GM08714 (cell line): ENCODE data around the gene NAT8L.

Experiments
- H3K4me3 ChIP-seq: fragments of 200-500 bp; sonication (Bioruptor generic); 2 replicates; pipeline ENCODE4 v1.5.1; 2014; ENCODE audit warnings: mild to moderate bottlenecking, low read length, inconsistent platforms
- ZNF274 ChIP-seq: IDR thresholded peaks from 2 replicates; pipeline ENCODE4 v1.6.1; 2012; ENCODE audit warnings: mild to moderate bottlenecking, low read depth, low read length

NAT8L gene

GRCh38 chr4:2073808-2074481 lies 14.8 kb downstream of the NAT8L start:
- TF ChIP-seq ZNF274: no peak
- no peak overlapping the region for H3K4me3 ChIP-seq

- H3K4me3 ChIP-seq: no peak overlapping the region
Observed at GRCh38 chr4:2074588-2074987, 15.5 kb downstream of the NAT8L start.

GRCh38 chr4:2075171-2075986 lies 16.3 kb downstream of the NAT8L start:
- TF ChIP-seq ZNF274: no peak
- no peak overlapping the region for H3K4me3 ChIP-seq

More at GRCh38 chr4:2074588-2074987, 15.5 kb downstream of the NAT8L start:
- TF ChIP-seq ZNF274: no peak

- no peak for TF ChIP-seq ZNF274
- no peak overlapping the region for H3K4me3 ChIP-seq
Observed at GRCh38 chr4:2075987-2076907, 17.1 kb downstream of the NAT8L start.

DNA sequence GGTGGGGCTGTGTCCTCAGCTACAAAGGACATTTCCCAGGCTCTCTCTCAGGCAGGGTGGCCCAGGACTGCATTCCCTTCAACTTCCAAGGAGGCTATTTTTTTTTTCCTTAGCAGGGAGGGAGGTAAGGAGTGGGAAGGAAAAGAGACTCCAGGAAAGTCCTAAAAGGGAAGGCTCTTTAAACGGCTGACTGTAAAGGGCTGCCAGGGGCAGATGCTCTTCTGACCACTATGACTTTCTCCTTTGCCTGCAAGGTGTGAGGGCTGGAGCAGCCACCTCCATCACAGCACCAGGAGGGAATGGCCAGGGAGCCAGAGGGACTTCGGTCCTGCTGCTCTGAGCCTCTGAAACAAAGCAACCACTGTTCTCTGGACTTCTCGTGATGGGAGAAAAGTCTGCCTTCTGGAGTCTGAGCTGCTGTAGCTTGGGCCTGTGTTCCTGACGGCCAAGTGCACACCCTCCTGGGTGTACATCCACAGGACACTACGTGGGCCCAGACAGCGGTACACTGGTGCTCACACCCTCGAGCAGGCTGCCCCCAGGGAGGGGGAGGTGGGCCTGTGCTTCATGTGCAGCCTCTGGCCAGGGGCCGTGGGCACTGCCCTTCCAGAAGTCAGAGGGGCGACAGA lies 17.9 kb downstream of the NAT8L start:
- H3K4me3 ChIP-seq: no peak overlapping the region
- TF ChIP-seq ZNF274: no peak

DNA sequence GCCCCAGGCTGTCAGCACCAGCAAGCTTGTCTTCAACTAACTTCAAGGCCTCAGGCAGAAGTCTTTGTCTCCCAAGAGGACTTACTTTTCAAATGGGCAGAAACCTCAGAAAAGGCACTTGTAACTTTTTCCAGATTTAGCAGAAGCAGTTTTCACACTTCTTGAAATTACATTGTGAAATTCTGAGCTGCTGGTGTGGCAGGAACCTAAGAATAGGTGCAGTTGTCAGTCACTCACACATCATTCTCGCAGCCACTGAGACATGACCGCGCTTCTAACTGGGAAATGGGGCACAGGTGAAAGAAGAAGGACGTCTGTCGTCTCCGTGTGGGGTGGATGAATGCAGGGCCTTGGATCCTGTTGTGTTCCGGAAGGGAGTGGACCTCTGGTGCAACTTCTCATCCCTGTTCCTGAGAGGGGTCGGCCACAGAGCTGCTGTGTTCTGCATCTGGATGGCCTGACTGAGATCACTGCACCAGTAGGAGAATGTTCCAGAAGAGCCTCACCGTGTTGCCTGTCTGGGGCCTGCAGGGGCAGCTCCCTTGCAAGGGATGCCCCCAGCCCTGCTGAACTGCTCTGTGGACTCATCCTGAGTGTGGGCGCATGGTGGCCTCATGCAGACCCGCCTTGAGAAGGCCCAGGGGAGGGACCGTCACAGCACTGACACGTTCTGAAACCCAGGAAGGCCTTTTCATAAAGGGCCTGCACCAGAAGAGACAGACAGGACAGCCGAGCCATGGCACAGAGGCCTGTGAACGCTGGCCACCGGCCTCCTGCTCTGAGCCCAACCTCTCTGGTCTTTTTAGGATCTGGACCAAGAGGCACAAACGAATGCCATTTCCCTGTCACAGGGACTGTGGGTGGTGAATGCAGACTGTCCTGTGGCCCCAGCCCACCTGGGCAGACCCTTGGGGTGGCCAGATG lies 18.7 kb downstream of the NAT8L start:
- no peak overlapping the region for H3K4me3 ChIP-seq
- TF ChIP-seq ZNF274: no peak

DNA sequence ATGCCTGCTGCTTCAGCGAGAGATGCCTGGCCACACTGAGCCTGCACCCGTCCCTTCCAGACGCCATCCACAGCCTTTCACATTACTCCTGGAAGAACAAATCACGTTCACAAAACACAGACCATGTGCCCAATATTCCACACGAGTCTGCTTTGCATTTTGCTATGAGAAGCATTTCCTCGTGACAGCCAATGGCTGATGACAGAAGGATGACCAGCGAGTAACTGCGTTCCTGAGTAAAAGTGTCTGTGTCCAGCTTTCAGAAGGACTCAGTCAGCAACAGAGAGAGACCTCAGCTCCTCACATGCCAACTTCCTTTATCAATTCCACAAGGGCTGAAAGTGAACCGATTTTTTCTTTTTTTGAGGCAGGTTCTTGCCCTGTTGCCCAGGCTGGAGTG lies 19.5 kb downstream of the NAT8L start:
- H3K4me3 ChIP-seq: no peak overlapping the region
- TF ChIP-seq ZNF274: no peak

- TF ChIP-seq ZNF274: no peak
- H3K4me3 ChIP-seq: no peak overlapping the region
Observed at GRCh38 chr4:2079006-2079405, 19.9 kb downstream of the NAT8L start.

DNA sequence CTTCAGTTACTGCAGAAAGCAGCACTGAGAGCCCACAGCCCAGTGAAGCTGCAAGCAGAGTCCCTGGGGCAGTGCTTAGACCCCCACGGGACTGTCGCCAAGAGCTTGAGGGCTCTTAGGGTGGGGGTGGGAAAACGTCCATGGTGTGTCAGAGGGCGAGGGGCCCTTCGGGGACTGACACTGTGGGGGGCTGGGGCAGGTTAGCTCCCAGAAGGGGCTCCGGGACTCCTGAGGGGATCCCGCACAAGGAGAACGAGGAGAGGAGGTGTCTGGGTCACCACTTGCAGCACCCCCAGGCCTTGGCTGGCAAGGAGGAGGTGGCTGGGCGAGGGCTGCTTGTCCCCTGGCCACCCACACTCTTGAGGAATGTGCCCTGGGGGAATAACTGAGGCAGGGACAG lies 20.8 kb downstream of the NAT8L start:
- TF ChIP-seq ZNF274: no peak
- H3K4me3 ChIP-seq: no peak overlapping the region

- no peak for TF ChIP-seq ZNF274
Observed at GRCh38 chr4:2080429-2081300, 21.5 kb downstream of the NAT8L start.

DNA sequence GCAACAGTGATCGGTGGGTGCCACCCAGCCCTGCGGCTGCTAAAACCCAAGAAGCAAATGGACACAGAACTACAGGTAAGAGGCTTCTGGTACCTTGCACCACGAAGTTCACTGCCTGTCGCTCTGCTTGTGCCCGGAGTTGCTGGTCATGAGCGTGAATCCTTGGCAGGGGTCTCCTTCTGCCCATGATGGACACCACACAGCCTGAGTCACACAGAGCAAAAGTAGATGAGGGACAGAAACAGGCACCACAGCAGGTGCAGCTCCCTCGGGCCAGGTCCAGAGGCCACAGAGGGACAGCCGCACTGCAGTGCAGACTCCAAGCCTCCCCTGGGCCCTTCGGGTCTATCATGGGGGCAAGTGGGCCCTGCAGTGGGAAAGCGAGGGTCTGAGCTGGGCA lies 22.4 kb downstream of the NAT8L start:
- H3K4me3 ChIP-seq: no peak overlapping the region
- TF ChIP-seq ZNF274: no peak

More at GRCh38 chr4:2080429-2081300, 21.5 kb downstream of the NAT8L start:
- no peak overlapping the region for H3K4me3 ChIP-seq

GRCh38 chr4:2082118-2082517 lies 23.0 kb downstream of the NAT8L start:
- H3K4me3 ChIP-seq: no peak overlapping the region
- TF ChIP-seq ZNF274: no peak
